ENCODE data around the gene CCDC7.
"Not testable (repeated sequence)": the region's sequence is repeated elsewhere in the genome, so short reads cannot be mapped to it uniquely, and the experiment has no call there.

Gene CCDC7

GRCh38 chr10:32577448-32577847 lies 131.5 kb downstream of the CCDC7 start:
- no peak for DNase-seq (ENCODE audit: low read depth)

- no peak for DNase-seq (ENCODE audit: low read depth)
Measured at GRCh38 chr10:32582946-32583345, 137.0 kb downstream of the CCDC7 start.

DNA sequence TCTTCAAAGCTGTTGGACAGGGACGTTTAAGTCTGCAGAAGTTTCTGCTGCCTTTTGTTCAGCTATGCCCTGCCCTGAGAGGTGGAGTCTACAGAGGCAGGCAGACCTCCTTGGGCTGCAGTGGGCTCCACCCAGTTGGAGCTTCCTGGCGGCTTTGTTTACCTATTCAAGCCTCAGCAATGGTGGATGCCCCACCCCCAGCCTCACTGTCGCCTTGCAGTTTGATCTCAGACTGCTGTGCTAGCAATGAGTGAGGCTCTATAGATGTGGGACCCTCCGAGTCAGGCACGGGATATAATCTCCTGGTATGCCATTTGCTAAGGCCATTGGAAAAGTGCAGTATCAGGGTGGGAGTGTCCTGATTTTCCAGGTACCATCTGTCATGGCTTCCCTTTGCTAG lies 152.1 kb downstream of the CCDC7 start:
- DNase-seq (ENCODE audit: low read depth), result not testable (repeated sequence)

GRCh38 chr10:32600317-32600716 lies 154.4 kb downstream of the CCDC7 start:
- DNase-seq (ENCODE audit: low read depth), result no peak

DNA sequence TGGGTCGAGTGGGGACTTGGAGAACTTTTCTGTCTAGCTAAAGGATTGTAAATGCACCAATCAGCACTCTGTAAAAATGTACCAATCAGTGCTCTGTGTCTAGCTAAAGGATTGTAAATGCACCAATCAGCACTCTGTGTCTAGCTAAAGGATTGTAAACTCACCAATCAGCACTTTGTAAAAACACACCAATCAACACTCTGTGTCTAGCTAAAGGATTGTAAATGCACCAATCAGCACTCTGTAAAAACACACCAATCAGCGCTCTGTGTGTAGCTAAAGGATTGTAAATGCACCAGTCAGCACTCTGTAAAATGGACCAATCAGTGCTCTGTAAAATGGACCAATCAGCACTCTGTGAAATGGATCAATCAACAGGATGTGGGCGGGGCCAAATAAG lies 155.6 kb downstream of the CCDC7 start:
- DNase-seq (ENCODE audit: low read depth), result not testable (repeated sequence)

- DNase-seq (ENCODE audit: low read depth), result no peak
Measured at GRCh38 chr10:32605787-32606186, 159.8 kb downstream of the CCDC7 start.

DNA sequence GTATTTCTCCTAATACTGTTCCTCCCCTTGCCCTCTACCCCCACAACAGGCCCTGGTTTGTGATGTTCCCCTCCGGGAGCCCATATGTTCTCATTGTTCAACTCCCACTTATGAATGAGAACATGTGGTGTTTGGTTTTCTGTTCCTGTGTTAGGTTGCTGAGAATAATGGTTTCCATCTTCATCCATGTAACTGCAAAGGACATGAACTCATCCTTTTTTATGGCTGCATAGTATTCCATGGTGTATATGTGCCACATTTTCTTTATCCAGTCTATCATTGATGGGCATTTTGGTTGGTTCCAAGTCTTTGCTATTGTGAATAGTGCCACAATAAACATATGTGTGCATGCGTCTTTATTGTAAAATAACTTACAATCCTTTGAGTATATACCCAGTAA lies 164.6 kb downstream of the CCDC7 start:
- not testable (repeated sequence) for DNase-seq (ENCODE audit: low read depth)

- DNase-seq (ENCODE audit: low read depth), result no peak
Measured at GRCh38 chr10:32616438-32616837, 170.5 kb downstream of the CCDC7 start.

GRCh38 chr10:32618482-32618881 lies 172.5 kb downstream of the CCDC7 start:
- no peak for DNase-seq (ENCODE audit: low read depth)

DNA sequence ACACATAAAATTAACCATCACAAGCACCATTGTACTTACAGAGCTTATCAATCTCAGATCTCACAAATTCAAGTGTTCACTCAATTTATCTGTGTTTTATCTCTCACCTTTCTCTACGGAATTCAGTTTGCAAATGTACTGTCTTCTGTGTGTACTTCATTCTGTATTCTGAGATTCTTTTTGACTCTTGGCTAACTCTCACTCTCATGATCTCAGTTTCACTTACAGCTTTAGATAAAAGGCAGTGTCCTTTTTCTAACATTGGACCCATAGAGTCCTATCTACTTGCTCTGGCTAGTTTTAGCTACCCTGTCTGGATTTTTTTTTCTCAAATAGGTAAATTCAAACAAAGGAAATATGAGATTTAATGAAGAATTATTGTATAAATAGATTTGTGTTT lies 176.0 kb downstream of the CCDC7 start:
- no peak for DNase-seq (ENCODE audit: low read depth)

DNA sequence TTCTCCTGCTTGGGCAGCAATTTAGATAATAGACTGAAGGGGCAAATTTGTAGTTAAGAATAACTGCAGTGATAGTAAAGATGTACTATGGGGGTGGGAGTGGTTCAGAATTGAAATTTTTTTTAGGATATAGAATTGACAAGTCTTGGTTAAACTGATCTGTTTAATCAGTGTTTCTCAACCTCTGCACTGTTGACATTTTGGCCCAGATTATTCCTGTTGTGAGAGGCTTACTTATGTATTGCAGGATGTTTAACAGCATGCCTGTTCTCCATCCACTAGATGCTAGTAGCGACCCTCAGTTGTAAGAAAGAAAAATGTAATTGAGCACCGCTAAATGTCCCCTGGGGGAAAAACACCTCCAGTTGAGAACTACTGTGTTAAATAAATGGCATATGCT lies 176.5 kb downstream of the CCDC7 start:
- no peak for DNase-seq (ENCODE audit: low read depth)

DNA sequence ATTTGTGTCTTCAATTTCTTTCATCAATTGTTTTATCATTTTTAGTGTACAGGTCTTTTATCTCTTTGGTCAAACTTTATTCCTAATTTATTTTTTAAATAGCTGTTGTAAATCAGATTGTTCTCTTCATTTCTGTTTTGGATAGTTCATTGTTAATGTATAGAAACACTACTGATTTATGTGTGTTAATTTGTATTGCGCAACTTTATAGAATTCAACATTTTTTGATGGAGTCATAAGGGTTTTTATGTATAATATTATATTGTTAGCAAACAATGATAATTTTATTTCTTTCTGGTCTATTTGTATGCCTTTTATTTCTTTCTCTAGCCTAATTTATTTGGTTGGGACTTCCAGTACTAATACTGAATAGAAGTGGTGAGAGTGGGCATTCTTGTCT lies 181.2 kb downstream of the CCDC7 start:
- DNase-seq (ENCODE audit: low read depth), result no peak

- no peak for DNase-seq (ENCODE audit: low read depth)
Measured at GRCh38 chr10:32629910-32630309, 184.0 kb downstream of the CCDC7 start.

GRCh38 chr10:32646535-32646934 lies 200.6 kb downstream of the CCDC7 start:
- DNase-seq (ENCODE audit: low read depth), result no peak

GRCh38 chr10:32650246-32650655 lies 204.3 kb downstream of the CCDC7 start:
- no peak for DNase-seq (ENCODE audit: low read depth)

GRCh38 chr10:32657430-32657829 lies 211.5 kb downstream of the CCDC7 start:
- DNase-seq (ENCODE audit: low read depth), result not testable (repeated sequence)

DNA sequence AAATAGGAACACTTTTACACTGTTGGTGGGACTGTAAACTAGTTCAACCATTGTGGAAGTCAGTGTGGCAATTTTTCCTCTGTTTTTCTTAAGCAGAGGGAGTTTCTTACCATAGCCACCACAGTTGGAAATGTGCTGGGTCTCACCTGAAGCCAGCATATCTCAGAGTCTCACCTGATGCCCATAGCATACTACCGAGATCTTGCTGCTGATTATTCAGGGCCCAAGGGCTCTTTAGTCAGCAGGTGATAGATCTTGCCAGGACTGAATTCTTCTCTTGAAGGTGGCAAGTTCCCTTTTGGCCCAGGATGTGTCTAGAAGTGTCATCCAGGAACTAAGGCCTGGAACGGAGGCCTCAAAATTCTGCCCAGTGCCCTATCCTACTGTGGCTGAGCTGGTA lies 215.4 kb downstream of the CCDC7 start:
- DNase-seq (ENCODE audit: low read depth), result no peak

DNA sequence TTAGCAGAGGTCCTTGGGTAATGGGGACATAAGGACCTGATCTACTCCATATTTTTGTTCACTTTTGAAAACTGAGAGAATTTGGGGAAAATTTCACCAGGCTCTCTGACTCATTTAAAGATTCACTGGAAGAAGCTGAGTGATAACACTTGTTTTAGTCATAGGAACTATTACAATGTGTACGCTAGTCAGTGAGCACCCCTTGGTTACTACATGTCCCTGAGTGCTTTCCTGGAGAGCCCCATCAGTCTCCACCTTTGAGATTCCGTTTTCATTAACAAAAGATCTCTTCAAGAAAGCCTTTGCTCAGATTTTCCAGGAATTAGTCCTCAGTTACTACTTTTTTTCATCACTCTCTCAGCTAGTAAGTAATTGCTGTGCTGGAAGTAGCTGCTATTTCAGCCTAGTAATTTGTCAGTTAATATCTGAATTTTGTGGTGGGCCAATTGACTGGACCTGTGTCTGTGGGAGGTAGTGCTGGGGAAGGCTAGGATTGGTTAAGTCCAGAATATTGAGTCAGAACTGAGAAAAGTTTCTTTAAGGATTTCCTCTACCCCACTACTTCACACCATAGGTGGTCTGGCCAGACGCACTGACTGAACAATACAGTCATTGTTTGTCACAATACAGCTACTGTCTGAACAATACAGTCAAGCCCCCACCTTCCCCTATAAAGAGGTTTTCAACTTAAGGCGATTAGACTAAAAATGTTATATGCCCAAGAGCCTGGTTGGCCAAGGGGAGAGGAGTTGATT lies 235.0 kb downstream of the CCDC7 start:
- DNase-seq (ENCODE audit: low read depth), result no peak

DNA sequence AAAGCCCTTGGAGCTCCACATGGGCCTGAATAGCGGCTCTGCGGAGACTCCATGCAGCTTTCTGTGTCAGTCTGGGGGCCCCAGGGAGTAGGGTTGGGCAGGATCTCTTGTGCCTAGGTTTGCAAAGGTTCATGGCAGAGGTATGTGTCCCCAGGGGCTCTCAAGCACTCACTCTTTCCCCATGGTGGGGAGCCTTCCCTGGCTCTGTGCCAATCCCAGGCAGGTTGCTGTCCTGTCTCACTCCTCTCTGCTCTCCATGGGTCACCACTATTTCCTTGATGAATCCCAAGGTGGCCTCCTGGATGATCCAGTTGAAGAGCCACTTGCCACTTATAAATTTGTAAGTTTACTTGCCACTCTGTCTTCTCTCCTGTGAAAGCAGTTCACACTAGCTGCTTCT lies 238.4 kb downstream of the CCDC7 start:
- no peak for DNase-seq (ENCODE audit: low read depth)

DNA sequence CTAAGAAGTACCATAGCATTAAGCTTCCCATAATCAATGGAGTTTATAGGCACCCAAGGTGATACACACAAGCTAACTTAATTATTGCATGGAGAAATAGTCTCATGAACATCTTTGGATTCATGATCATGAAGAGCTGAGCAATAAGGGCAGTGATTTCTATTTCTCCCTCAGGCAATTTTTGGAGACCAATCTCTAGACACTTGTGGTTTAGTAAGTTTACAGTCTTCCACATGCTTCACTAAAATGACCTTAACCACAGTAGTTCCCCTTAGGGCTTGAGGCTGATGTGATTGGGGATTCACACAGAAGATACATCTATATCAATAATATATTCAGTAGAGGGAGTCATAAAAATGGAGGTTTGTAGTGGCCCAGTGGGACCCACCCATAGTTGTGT lies 241.2 kb downstream of the CCDC7 start:
- no peak for DNase-seq (ENCODE audit: low read depth)

DNA sequence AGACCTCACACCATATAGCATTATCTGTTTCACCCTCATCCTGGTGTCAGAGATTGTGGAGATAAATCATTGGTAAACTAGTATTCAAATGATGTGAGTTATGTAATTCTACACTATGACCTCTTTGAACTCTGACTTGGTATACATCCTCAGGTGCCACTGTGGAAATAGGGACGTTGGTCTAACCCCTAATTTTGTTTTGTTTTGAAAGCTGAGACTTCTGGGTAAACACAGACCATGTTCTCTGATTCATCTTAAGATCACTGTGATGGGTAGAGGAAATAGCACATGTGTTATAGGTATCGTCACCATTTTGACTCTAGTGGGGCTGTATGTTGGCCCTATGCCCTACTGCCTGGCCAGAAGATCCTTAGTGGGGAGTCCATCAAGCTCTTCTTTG lies 241.6 kb downstream of the CCDC7 start:
- DNase-seq (ENCODE audit: low read depth), result no peak

- DNase-seq (ENCODE audit: low read depth), result no peak
Measured at GRCh38 chr10:32692174-32692573, 246.2 kb downstream of the CCDC7 start.

DNA sequence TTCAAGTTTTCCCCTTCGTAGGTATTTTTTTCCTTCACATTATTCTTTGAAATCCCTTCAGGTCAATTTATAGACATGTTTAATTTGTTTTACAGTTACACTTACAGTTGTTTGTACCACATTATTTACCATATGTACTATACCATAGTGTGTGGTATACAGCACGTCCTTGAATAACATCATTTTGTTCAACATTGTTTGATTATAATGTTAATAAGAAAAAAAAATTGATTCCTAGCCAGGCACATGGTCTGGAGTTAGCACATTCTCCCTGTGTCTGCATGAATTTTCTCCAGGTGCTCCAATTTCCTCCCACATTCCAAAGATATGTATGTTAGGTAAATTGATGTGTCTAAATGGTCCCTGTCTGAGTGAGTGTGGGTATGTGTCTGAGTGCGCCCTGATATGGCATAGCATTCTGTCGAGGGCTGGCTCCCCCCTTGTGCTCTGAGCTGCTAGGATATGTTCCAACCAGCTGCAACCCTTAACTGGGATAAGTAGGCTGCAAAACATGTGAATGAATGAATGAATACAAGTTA lies 247.6 kb downstream of the CCDC7 start:
- DNase-seq (ENCODE audit: low read depth), result no peak

- not testable (repeated sequence) for DNase-seq (ENCODE audit: low read depth)
Measured at GRCh38 chr10:32699683-32700082, 253.7 kb downstream of the CCDC7 start.

Data from activated T-cell treated with anti-CD3 and anti-CD28 coated beads for 48 hours (primary cell).